ENCODE data around the gene HS3ST6. TPM values are rescaled to one million over a fixed set of nuclear protein-coding genes. Genes with fewer than 3 reads are reported as not detected.
A peak's percentile ranks its signal among the peaks of the same experiment; 100 is the strongest.

HS3ST6 gene
- total and polyA plus RNA-seq, 10 donors, result 0.06 to 0.20 TPM; not detected in 8

DNA sequence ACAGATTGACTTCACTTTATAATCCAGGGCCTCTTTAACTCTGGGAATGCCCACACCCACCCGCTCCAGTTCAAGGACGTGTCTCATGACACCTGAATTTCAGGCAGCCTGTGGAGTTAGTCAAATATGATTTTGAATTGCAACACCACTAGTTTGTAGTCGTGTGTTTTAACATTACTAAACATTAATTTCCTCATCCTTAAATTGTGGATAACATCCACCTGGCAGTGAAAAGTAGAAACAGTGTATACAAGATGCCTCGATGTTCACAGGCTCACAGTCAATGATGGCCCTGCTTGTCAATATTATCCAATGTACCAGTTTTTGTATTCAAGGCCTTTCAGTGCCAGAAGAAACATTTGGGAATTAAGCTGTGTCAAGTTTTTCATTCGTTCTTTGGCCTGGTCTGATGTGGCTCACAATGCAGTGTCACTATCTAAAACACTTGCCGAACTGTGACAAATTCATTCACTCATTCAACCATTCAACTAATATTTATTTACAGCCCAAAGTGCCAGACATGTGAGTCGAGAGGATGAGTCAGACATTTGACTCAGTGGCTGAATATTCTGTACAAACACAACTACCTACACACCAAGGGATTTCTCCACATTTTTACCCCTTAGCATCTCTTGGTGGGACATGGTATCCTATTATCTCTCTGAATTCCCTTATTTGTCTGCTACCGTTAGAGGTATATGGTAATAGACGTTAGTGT, 47.7 kb downstream of the HS3ST6 start:
- Histone ChIP-seq H3K4me3 (no peak overlapping the region), H3K9me3 (peaks cover 0 to 6% (median 0%) of the 10 kb centered on the region in 8 donors), H3K36me3 (no peaks in the 10 kb centered on the region), H3K27ac (no peak overlapping the region), H3K4me1 (peaks cover 0 to 7% (median 0%) of the 10 kb centered on the region in 6 donors), H3K27me3 (replicated peaks in 1 of 7) (peaks cover 0 to 42% (median 26%) of the 10 kb centered on the region in 7 donors)
- TF ChIP-seq POLR2AphosphoS5 (IDR thresholded peaks at IDR 0.05), result no peak
- WGBS, 5 donors, result 52 to 60% (median 55%) methylated on average over 9 of the region's 9 CpGs
- DNase-seq, result no peak
- intact Hi-C loops (cut with DNase I; ENCODE audit: low total_unique reads), result no loop called here

DNA sequence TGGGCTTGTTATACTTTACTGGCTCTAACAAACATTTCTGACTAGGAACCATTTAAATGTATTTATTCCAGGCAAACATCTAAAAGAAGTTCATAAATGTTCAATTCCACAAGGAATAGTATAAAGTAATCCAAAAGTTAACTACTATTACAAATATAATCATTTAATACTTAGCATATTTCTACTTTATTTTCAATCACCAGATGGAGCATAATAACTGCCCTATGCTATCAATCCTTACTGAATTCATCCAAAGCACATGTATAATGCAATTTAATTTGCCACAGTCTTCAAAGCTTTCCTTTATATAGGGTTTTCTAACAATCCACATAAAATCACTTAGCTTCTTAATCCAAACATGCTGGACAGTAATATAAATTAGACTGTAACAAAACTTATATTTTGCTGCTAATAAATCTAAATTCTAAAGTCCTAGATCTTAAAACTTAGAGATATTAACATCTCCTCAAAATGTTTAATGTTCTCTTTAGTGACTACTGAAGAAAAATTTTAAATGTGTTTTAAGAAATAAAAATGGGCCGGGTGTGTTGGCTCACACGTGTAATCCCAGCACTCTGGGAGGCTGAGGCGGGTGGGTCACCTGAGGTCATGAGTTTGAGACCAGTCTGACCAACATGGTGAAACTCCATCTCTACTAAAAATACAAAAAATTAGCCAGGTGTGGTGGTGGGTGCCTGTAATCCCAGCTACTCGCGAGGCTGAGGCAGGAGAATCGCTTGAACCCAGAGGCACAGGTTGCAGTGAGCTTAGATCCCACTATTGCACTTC, 52.1 kb downstream of the HS3ST6 start:
- Histone ChIP-seq H3K36me3 (no peaks in the 10 kb centered on the region), H3K4me1 (peaks cover 0 to 6% (median 2%) of the 10 kb centered on the region in 6 donors), H3K9me3 (no peaks in the 10 kb centered on the region), H3K27ac (no peak overlapping the region), H3K4me3 (no peak overlapping the region), H3K27me3 (replicated peaks in 1 of 7) (peaks cover 0 to 30% (median 12%) of the 10 kb centered on the region in 7 donors)
- DNase-seq, result no peak
- TF ChIP-seq, protein P1, sequence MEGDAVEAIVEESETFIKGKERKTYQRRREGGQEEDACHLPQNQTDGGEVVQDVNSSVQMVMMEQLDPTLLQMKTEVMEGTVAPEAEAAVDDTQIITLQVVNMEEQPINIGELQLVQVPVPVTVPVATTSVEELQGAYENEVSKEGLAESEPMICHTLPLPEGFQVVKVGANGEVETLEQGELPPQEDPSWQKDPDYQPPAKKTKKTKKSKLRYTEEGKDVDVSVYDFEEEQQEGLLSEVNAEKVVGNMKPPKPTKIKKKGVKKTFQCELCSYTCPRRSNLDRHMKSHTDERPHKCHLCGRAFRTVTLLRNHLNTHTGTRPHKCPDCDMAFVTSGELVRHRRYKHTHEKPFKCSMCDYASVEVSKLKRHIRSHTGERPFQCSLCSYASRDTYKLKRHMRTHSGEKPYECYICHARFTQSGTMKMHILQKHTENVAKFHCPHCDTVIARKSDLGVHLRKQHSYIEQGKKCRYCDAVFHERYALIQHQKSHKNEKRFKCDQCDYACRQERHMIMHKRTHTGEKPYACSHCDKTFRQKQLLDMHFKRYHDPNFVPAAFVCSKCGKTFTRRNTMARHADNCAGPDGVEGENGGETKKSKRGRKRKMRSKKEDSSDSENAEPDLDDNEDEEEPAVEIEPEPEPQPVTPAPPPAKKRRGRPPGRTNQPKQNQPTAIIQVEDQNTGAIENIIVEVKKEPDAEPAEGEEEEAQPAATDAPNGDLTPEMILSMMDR (IDR thresholded peaks at IDR 0.05 in 8 of 11, conservative IDR thresholded peaks at IDR 0.05 in 3 of 11), result no peak
- no peak for TF ChIP-seq POLR2A (IDR thresholded peaks at IDR 0.05)
- TF ChIP-seq POLR2AphosphoS5 (IDR thresholded peaks at IDR 0.05), result no peak
- 51 to 74% (median 68%) methylated on average over 6 of the region's 6 CpGs for WGBS, 5 donors
- intact Hi-C loops (cut with DNase I; ENCODE audit: low total_unique reads), result no loop called here

GRCh38 chr16:1863681-1864460, 54.3 kb downstream of the HS3ST6 start:
- peaks cover 0 to 49% (median 24%) of the 10 kb centered on the region in 7 donors for H3K27me3 ChIP-seq (replicated peaks in 1 of 7)
- WGBS, 5 donors, result 9 to 22% (median 13%) methylated on average over 4 of the region's 4 CpGs
- no peak for TF ChIP-seq POLR2AphosphoS5 (IDR thresholded peaks at IDR 0.05)
- TF ChIP-seq, protein P1 (IDR thresholded peaks at IDR 0.05 in 8 of 11, conservative IDR thresholded peaks at IDR 0.05 in 3 of 11), result peak in 9 of 11 experiments; percentile 14 to 62 (median 52)
- no peak overlapping the region for H3K4me3 ChIP-seq
- intact Hi-C loops (cut with DNase I; ENCODE audit: low total_unique reads), result loop anchor here (5.0 kb wide), 1 partner anchor 63 kb away; no protein-coding TSS in a partner anchor
- no peak for DNase-seq
- H3K9me3 ChIP-seq, result no peaks in the 10 kb centered on the region
- no peak overlapping the region for H3K27ac ChIP-seq
- no peaks in the 10 kb centered on the region for H3K36me3 ChIP-seq
- peaks cover 0 to 6% (median 2%) of the 10 kb centered on the region in 6 donors for H3K4me1 ChIP-seq

GRCh38 chr16:1862394-1862793, 55.8 kb downstream of the HS3ST6 start:
- Histone ChIP-seq H3K27ac (no peak overlapping the region), H3K9me3 (no peaks in the 10 kb centered on the region), H3K36me3 (no peaks in the 10 kb centered on the region), H3K4me3 (no peak overlapping the region), H3K27me3 (replicated peaks in 1 of 7) (peaks cover 0 to 64% (median 28%) of the 10 kb centered on the region in 7 donors), H3K4me1 (peaks cover 0 to 6% (median 2%) of the 10 kb centered on the region in 6 donors)
- WGBS, 5 donors, result 69 to 90% (median 83%) methylated on average over 7 to 9 of the region's 9 CpGs
- TF ChIP-seq, protein P1 (IDR thresholded peaks at IDR 0.05 in 8 of 11, conservative IDR thresholded peaks at IDR 0.05 in 3 of 11), result no peak
- TF ChIP-seq POLR2AphosphoS5 (IDR thresholded peaks at IDR 0.05) (no peak), POLR2A (IDR thresholded peaks at IDR 0.05) (no peak)
- intact Hi-C loops (cut with DNase I; ENCODE audit: low total_unique reads), result loop anchor here (5.0 kb wide), 1 partner anchor 65 kb away; no protein-coding TSS in a partner anchor
- DNase-seq, result no peak
